ENCODE results near the gene FSTL5. TPM values are rescaled to one million over a fixed set of nuclear protein-coding genes. Genes with fewer than 3 reads are reported as not detected.

Gene FSTL5
- total RNA-seq (2021; fragmentation: NEBNext Ultra II Directional; extraction: Animal tissue kit (Norgen Biotek cat#: 25700)) (0.19 and 0.32 TPM in 2 replicates), polyA plus RNA-seq (2011; rRNA removed) (0.05 and 0.09 TPM in 2 replicates), polyA minus RNA-seq (2011; rRNA and poly(A)+ RNA removed) (0.32 and 1.2 TPM in 2 replicates)
- 0.09 TPM for polyA plus RNA-seq (2011; cell fraction: cytosol; rRNA removed)
- polyA plus RNA-seq (2011; cell fraction: nucleus; rRNA removed) = 0.16 TPM
- 0.24 to 0.46 TPM (median 0.32 TPM) in 4 replicates for polyA plus RNA-seq (2012, experiment 1 of 2)
- not detected for polyA plus RNA-seq (2012, experiment 2 of 2)
- 0.41 TPM for polyA plus RNA-seq (2013, experiment 1 of 2)
- 0.44 TPM for polyA plus RNA-seq (2013, experiment 2 of 2)
- not detected for polyA minus RNA-seq (2011; cell fraction: cytosol; rRNA and poly(A)+ RNA removed)
- 1.3 TPM for polyA minus RNA-seq (2011; cell fraction: nucleus; rRNA and poly(A)+ RNA removed)
- long read RNA-seq, experiment 1 = 0 reads
- long read RNA-seq, experiment 2, partial matches to known transcripts = 0 of 1 reads
- long read RNA-seq, experiment 2, other reads (novel, unspliced or antisense) = 1 of 1 reads

DNA sequence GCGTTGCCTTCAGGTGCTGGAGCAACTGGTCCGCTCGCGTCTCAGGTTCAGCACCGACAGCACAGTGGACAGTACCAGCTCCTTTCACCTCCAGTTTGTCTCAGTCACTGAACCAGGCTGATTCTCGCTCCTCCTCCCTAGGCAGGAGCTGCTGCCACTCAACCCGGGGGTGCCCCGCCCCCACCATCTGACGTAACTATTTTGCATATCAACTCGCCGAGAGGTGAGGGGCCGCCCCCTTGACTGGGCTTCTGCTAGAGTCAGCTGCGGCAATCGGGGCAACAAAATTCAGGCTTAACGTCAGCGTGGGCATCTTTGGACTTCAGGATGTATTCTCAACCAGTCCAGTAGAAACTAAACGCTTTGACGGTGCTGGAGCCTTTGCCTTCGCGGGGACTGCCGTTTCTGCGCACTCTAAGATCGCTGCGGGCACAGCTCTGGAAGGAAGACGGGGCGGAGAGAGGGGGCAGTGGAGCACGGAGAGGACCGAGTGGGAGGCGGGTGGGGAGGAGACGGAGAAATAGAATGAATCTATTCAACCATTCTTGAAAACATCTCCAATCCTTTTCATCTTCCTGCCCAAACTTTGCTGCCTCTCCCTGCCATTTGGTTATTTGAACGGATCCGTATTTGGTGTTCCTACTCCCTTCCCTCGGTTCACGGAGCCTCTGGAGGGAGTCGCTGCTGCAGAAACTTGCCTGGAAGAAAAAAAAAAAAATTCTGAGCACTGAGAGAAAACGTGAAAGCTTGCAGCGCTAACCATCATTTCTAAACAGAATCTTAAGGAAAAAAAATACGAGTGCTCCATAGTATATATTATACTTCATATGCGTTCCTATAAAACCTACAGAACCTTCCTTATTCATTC, at the start of gene FSTL5:
FSTL5 (minus strand) TSS at position 109 of the 868 bp plus-strand sequence. CDS start 52,604 bp downstream, outside the sequence.
- H3K56ac ChIP-seq (replicated peaks; ENCODE audit: insufficient read length, low read depth, low read length) = no peak within 1 kb of the TSS
- DNase-seq (ENCODE audit: low read depth in 1 of 2, low spot score in 2 of 2) (peak; percentile 94 to 99), FAIRE-seq (peak; percentile 85)
- H3K4me2 ChIP-seq (ENCODE audit: insufficient read depth in 1 of 2, low read depth in 2 of 2, low read length in 2 of 2) = peak within 1 kb of the TSS; percentile 61 to 76
- H2BK15ac ChIP-seq (ENCODE audit: low read length) = no peak within 1 kb of the TSS; the same call in 1 of the 2 replicates
- no peak within 1 kb of the TSS for H3K23ac ChIP-seq (ENCODE audit: insufficient read length)
- peak within 1 kb of the TSS; percentile 22; the same call in 1 of the 2 replicates for H3K27ac ChIP-seq (ENCODE audit: low read depth, low read length)
- no peaks in the 10 kb centered on the region for H3K9me3 ChIP-seq (ENCODE audit: insufficient read depth in 2 of 2, low read depth in 1 of 2, low read length in 1 of 2)
- no peaks in the 10 kb centered on the region for H3K79me1 ChIP-seq (ENCODE audit: low read depth, low read length)
- no peak within 1 kb of the TSS for H4K91ac ChIP-seq (replicated peaks; ENCODE audit: insufficient read length, low read length)
- no peaks in the 10 kb centered on the region for H3K79me2 ChIP-seq (ENCODE audit: control insufficient read depth in 1 of 2, insufficient read depth in 2 of 2, low read length in 2 of 2)
- peak within 1 kb of the TSS; percentile 67 to 94 (median 88) for H3K4me3 ChIP-seq (ENCODE audit: extremely low read depth in 1 of 4, insufficient read depth in 2 of 4, low read depth in 3 of 4, low read length in 4 of 4)
- no peak within 1 kb of the TSS for H2BK20ac ChIP-seq (ENCODE audit: low read length)
- no peaks in the 10 kb centered on the region for H3K27me3 ChIP-seq (replicated peaks in 1 of 4; ENCODE audit: control insufficient read depth in 3 of 4, extremely low read depth in 1 of 4, insufficient read depth in 3 of 4, low read length in 3 of 4)
- no peaks in the 10 kb centered on the region for H3K23me2 ChIP-seq (ENCODE audit: low read depth, low read length)
- 0 out of 7 replicates have a peak, but pooled peaks cover 0 to 3% (median 0%) of the 10 kb centered on the region in 4 experiments for H3K4me1 ChIP-seq (replicated peaks in 1 of 4; ENCODE audit: control insufficient read depth in 3 of 4, insufficient read depth in 4 of 4, low read length in 3 of 4)
- no peak within 1 kb of the TSS for H3K14ac ChIP-seq (ENCODE audit: insufficient read length)
- H3K36me3 ChIP-seq (ENCODE audit: control insufficient read depth in 2 of 4, insufficient read depth in 4 of 4, low read length in 3 of 4) = no peaks in the 10 kb centered on the region
- 0 out of 2 replicates have a peak within 1 kb of the TSS, but pooled peaks have one; percentile 13 for H2BK5ac ChIP-seq (ENCODE audit: low read depth, low read length)
- CTCF ChIA-PET (ENCODE audit: partially characterized antibody) = interaction anchor here (0.6 kb wide), 1 partner anchor 1105 kb away, joined by 3 read pairs; no protein-coding TSS in a partner anchor
- no peak within 1 kb of the TSS for H3K4ac ChIP-seq (replicated peaks; ENCODE audit: insufficient read length, low read depth, low read length)
- peak within 1 kb of the TSS; percentile 40 for H4K5ac ChIP-seq (ENCODE audit: insufficient read length, low read depth, low read length)
- H4K8ac ChIP-seq (ENCODE audit: extremely low read depth, insufficient read depth, low read length) = peak within 1 kb of the TSS; percentile 92; the same call in 1 of the 2 replicates
- H3K18ac ChIP-seq (ENCODE audit: extremely low read depth, low read length) = 0 out of 2 replicates have a peak within 1 kb of the TSS, but pooled peaks have one; percentile 9
- no peak within 1 kb of the TSS for H2AK5ac ChIP-seq (ENCODE audit: low read depth, low read length)
- POLR2A ChIA-PET (ENCODE audit: partially characterized antibody) = interaction anchor here (0.6 to 0.7 kb wide), 3 partner anchors 14 to 244 kb away, joined by 3 read pairs; no protein-coding TSS in a partner anchor
- H3K9ac ChIP-seq (replicated peaks in 1 of 4; ENCODE audit: extremely low read depth in 1 of 4, low read depth in 3 of 4, low read length in 3 of 4) = peak within 1 kb of the TSS; percentile 53 to 84 (median 62)
- H4K20me1 ChIP-seq (replicated peaks in 1 of 2; ENCODE audit: control insufficient read depth in 1 of 2, insufficient read depth in 2 of 2, low read length in 2 of 2) = no peaks in the 10 kb centered on the region
- peak within 1 kb of the TSS; percentile 99 for H2AFZ ChIP-seq (ENCODE audit: low read length)
- no peak within 1 kb of the TSS for H2BK120ac ChIP-seq (replicated peaks; ENCODE audit: low read depth, low read length)
- 3% methylated on average over 34 of the region's 39 CpGs; no CpG with 5 or more reads in 1 of the 2 experiments for WGBS, 2 experiments (ENCODE audit: extremely low coverage in 1 of 2, insufficient coverage in 1 of 2, insufficient read length in 1 of 2, insufficient replicate concordance in 2 of 2, low coverage in 1 of 2, low lambda C conversion rate in 2 of 2, missing lambda C conversion rate in 1 of 2)
- peak within 1 kb of the TSS; percentile 52 for H2BK12ac ChIP-seq (ENCODE audit: low read depth, low read length)
- TF ChIP-seq SIRT6 (IDR thresholded peaks at IDR 0.05; ENCODE audit: low read length) (no peak), CEBPB (IDR thresholded peaks at IDR 0.05; ENCODE audit: low read depth, low read length) (no peak), TCF12 (IDR thresholded peaks at IDR 0.05; ENCODE audit: low read depth, low read length) (no peak), HDAC2 (IDR thresholded peaks at IDR 0.05; ENCODE audit: borderline replicate concordance in 1 of 2, low read depth in 2 of 2, low read length in 2 of 2) (no peak), NRF1 (IDR thresholded peaks at IDR 0.05; ENCODE audit: low read depth, low read length) (no peak), SUZ12 (IDR thresholded peaks at IDR 0.05; ENCODE audit: low read length) (no peak), CBX5 (IDR thresholded peaks at IDR 0.05; ENCODE audit: low read depth, low read length) (no peak)
- TF ChIP-seq, protein P1, sequence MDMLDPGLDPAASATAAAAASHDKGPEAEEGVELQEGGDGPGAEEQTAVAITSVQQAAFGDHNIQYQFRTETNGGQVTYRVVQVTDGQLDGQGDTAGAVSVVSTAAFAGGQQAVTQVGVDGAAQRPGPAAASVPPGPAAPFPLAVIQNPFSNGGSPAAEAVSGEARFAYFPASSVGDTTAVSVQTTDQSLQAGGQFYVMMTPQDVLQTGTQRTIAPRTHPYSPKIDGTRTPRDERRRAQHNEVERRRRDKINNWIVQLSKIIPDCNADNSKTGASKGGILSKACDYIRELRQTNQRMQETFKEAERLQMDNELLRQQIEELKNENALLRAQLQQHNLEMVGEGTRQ (IDR thresholded peaks at IDR 0.05; ENCODE audit: low read length) = no peak

Data from H1 (cell line).